HEK293 (cell line): ENCODE measurements around the gene EPG5.

Experiments
- CTCF ChIA-PET: fragments of 350-600 bp; formaldehyde crosslinking; extraction: SDS; loops from one replicate; lab custom pipeline; 2021; ENCODE audit warnings: antibody characterized with exemption; lab: Yijun Ruan, JAX
- POLR2A ChIA-PET: fragments of 300-600 bp; formaldehyde crosslinking; extraction: SDS; loops from one replicate; lab custom pipeline; 2020; ENCODE audit warnings: antibody characterized with exemption, inconsistent platforms; lab: Yijun Ruan, JAX
- H3K27ac ChIP-seq: fragments of 200-500 bp; sonication (Bioruptor generic); 2 replicates; pipeline ENCODE4 v1.5.1; 2014; ENCODE audit warnings: low read depth, low read length, control low read depth, inconsistent platforms; ENCODE audit errors: extremely low read depth
- H3K36me3 ChIP-seq, 2 experiments: fragments of 200-500 bp in 1 of 2; sonication (Bioruptor generic) in 1 of 2; 1 replicate in 1 of 2; 2 replicates in 1 of 2; pipeline ENCODE4 v1.5.1; 2014 to 2017; ENCODE audit warnings: inconsistent platforms in 2 of 2, low read length in 2 of 2; ENCODE audit not compliant: control insufficient read depth in 2 of 2, insufficient read depth in 1 of 2
- H3K4me1 ChIP-seq: fragments of 200-500 bp; sonication (Bioruptor generic); 2 replicates; pipeline ENCODE4 v1.5.1; 2014; ENCODE audit warnings: mild to moderate bottlenecking, low read length, inconsistent platforms; ENCODE audit not compliant: control insufficient read depth, insufficient read depth
- H3K4me3 ChIP-seq: 2 replicates; pipeline ENCODE4 v1.5.1; 2011; ENCODE audit warnings: low read depth, mild to moderate bottlenecking, control low read depth, low read length, moderate library complexity
- H3K9me3 ChIP-seq: fragments of 200-500 bp; sonication (Bioruptor generic); 2 replicates; pipeline ENCODE4 v1.5.1; 2014; ENCODE audit warnings: low read depth, low read length, inconsistent platforms; ENCODE audit not compliant: control insufficient read depth, insufficient read depth
- BCL11B ChIP-seq: fragments of 450-650 bp; formaldehyde crosslinking; IDR thresholded peaks from 2 replicates; pipeline ENCODE4 v1.5.1; 2016; ENCODE audit warnings: low read depth, missing biosample characterization, missing genetic modification characterization
- GLIS1 ChIP-seq: fragments of 450-650 bp; formaldehyde crosslinking; IDR thresholded peaks from 2 replicates; pipeline ENCODE4 v1.5.1; 2016; ENCODE audit warnings: missing biosample characterization, missing genetic modification characterization
- PRDM1 ChIP-seq: fragments of 450-650 bp; formaldehyde crosslinking; IDR thresholded peaks from 2 replicates; pipeline ENCODE4; 2016; ENCODE audit warnings: missing biosample characterization, missing genetic modification characterization
- PRDM6 ChIP-seq: fragments of 450-650 bp; formaldehyde crosslinking; IDR thresholded peaks from 2 replicates; pipeline ENCODE4 v1.5.1; 2017; ENCODE audit warnings: missing biosample characterization, missing genetic modification characterization
- SCRT1 ChIP-seq: fragments of 450-650 bp; formaldehyde crosslinking; IDR thresholded peaks from 2 replicates; pipeline ENCODE4 v1.5.1; 2016; ENCODE audit warnings: missing biosample characterization, missing genetic modification characterization, borderline replicate concordance
- SETDB1 ChIP-seq: IDR thresholded peaks from one replicate; pipeline ENCODE4 v1.6.1; 2017; ENCODE audit warnings: mild to moderate bottlenecking, low read length, moderate library complexity, mixed read lengths; ENCODE audit not compliant: insufficient read length
- ZBTB17 ChIP-seq: fragments of 450-650 bp; formaldehyde crosslinking; IDR thresholded peaks from 2 replicates; pipeline ENCODE4 v1.5.1; 2016; ENCODE audit warnings: missing biosample characterization, missing genetic modification characterization
- ZBTB48 ChIP-seq: fragments of 450-650 bp; formaldehyde crosslinking; IDR thresholded peaks from 2 replicates; pipeline ENCODE4 v1.5.1; 2016; ENCODE audit warnings: missing biosample characterization, missing genetic modification characterization
- ZBTB7A ChIP-seq: fragments of 450-650 bp; formaldehyde crosslinking; IDR thresholded peaks from 2 replicates; pipeline ENCODE4 v1.5.1; 2016; ENCODE audit warnings: low read depth, missing biosample characterization, missing genetic modification characterization
- ZFP37 ChIP-seq: fragments of 450-650 bp; formaldehyde crosslinking; IDR thresholded peaks from 2 replicates; pipeline ENCODE4 v1.5.1; 2016; ENCODE audit warnings: missing biosample characterization, missing genetic modification characterization
- ZNF138 ChIP-seq: fragments of 450-650 bp; formaldehyde crosslinking; IDR thresholded peaks from 2 replicates; pipeline ENCODE4 v1.5.1; 2016; ENCODE audit warnings: missing biosample characterization, missing genetic modification characterization, borderline replicate concordance
- ZNF175 ChIP-seq: fragments of 450-650 bp; formaldehyde crosslinking; IDR thresholded peaks from 2 replicates; pipeline ENCODE4 v1.5.1; 2016; ENCODE audit warnings: missing biosample characterization, missing genetic modification characterization
- ZNF214 ChIP-seq: fragments of 450-650 bp; formaldehyde crosslinking; IDR thresholded peaks from 2 replicates; pipeline ENCODE4 v1.5.1; 2017; ENCODE audit warnings: missing biosample characterization, mild to moderate bottlenecking, missing genetic modification characterization, borderline replicate concordance
- ZNF223 ChIP-seq: fragments of 450-650 bp; formaldehyde crosslinking; IDR thresholded peaks from 2 replicates; pipeline ENCODE4 v1.5.1; 2016; ENCODE audit warnings: missing biosample characterization, missing genetic modification characterization
- ZNF248 ChIP-seq: fragments of 450-650 bp; formaldehyde crosslinking; IDR thresholded peaks from 2 replicates; pipeline ENCODE4 v1.5.1; 2017; ENCODE audit warnings: missing biosample characterization, missing genetic modification characterization
- ZNF350 ChIP-seq: fragments of 450-650 bp; formaldehyde crosslinking; IDR thresholded peaks from 2 replicates; pipeline ENCODE4 v1.5.0; 2017; ENCODE audit warnings: missing biosample characterization, mild to moderate bottlenecking, missing genetic modification characterization
- ZNF362 ChIP-seq: fragments of 450-650 bp; formaldehyde crosslinking; IDR thresholded peaks from 2 replicates; pipeline ENCODE4 v1.5.1; 2016; ENCODE audit warnings: missing biosample characterization, missing genetic modification characterization
- ZNF404 ChIP-seq: fragments of 450-650 bp; formaldehyde crosslinking; IDR thresholded peaks from 2 replicates; pipeline ENCODE4 v1.5.1; 2017; ENCODE audit warnings: missing biosample characterization, missing genetic modification characterization
- ZNF639 ChIP-seq: fragments of 450-650 bp; formaldehyde crosslinking; IDR thresholded peaks from 2 replicates; pipeline ENCODE4 v1.5.1; 2016; ENCODE audit warnings: missing biosample characterization, missing genetic modification characterization
- ZNF664 ChIP-seq: fragments of 450-650 bp; formaldehyde crosslinking; IDR thresholded peaks from 2 replicates; pipeline ENCODE4 v1.5.1; 2016; ENCODE audit warnings: missing biosample characterization, missing genetic modification characterization
- ZNF747 ChIP-seq: fragments of 450-650 bp; formaldehyde crosslinking; IDR thresholded peaks from 2 replicates; pipeline ENCODE4 v1.5.1; 2016; ENCODE audit warnings: missing biosample characterization, missing genetic modification characterization
- ZNF837 ChIP-seq: fragments of 450-650 bp; formaldehyde crosslinking; IDR thresholded peaks from 2 replicates; pipeline ENCODE4 v1.5.1; 2016; ENCODE audit warnings: missing biosample characterization, missing genetic modification characterization
- ZSCAN18 ChIP-seq: fragments of 450-650 bp; formaldehyde crosslinking; IDR thresholded peaks from 2 replicates; pipeline ENCODE4 v1.5.1; 2016; ENCODE audit warnings: missing biosample characterization, missing genetic modification characterization
- ZSCAN23 ChIP-seq: fragments of 450-650 bp; formaldehyde crosslinking; IDR thresholded peaks from 2 replicates; pipeline ENCODE4 v1.5.1; 2016; ENCODE audit warnings: missing biosample characterization, missing genetic modification characterization

The EPG5 gene

DNA sequence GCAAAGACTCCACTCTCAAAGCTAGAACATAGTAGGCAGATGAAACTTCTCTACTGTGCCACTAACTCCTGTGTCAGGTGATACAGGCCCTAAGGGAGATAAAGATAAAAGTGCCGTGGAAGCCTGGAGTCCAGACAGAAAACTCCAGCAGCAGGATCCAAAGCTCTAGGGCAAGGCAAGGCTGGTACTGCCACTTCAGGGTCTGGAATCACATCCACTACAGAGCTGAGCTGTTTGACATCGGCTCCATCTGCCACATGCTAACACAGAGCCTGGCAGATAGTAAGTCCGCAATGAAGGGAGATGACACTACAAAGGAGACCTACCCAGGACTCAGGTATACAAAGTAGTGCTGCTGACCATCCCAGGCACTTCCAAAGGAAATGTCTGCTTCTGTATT lies 34.4 kb downstream of the EPG5 start:
- H3K9me3 ChIP-seq: no peaks in the 10 kb centered on the region
- ChIA-PET POLR2A (no interaction called here), CTCF (interaction anchor here (0.6 to 1.7 kb wide), 3 partner anchors 38 to 141 kb away, joined by 4 to 5 read pairs (median 4); no protein-coding TSS in a partner anchor)
- H3K4me1 ChIP-seq: no peaks in the 10 kb centered on the region
- TF ChIP-seq ZBTB7A (tag by site-specific recombination): no peak
- TF ChIP-seq GLIS1: no peak
- no peak for TF ChIP-seq PRDM1 (tag by site-specific recombination)
- no peak for TF ChIP-seq ZNF837 (tag by site-specific recombination)
- TF ChIP-seq ZNF639: no peak
- no peak for TF ChIP-seq PRDM6 (tag by site-specific recombination)
- no peak for TF ChIP-seq ZNF214
- no peak for TF ChIP-seq ZNF747 (tag by site-specific recombination)
- no peak for TF ChIP-seq BCL11B (tag by site-specific recombination)
- TF ChIP-seq SCRT1 (tag by site-specific recombination): no peak
- TF ChIP-seq SETDB1: no peak
- TF ChIP-seq ZNF138 (tag by site-specific recombination): no peak
- TF ChIP-seq ZBTB17 (tag by site-specific recombination): no peak
- no peak overlapping the region for H3K4me3 ChIP-seq
- H3K36me3 ChIP-seq: peaks cover 22 to 46% of the 10 kb centered on the region in 2 experiments
- H3K27ac ChIP-seq: no peak overlapping the region

GRCh38 chr18:45930963-45931362 lies 36.2 kb downstream of the EPG5 start:
- H3K9me3 ChIP-seq: no peaks in the 10 kb centered on the region
- CTCF ChIA-PET: interaction anchor here (1.3 to 1.4 kb wide), 2 partner anchors 51 to 266 kb away, joined by 4 to 7 read pairs; no protein-coding TSS in a partner anchor
- TF ChIP-seq ZSCAN23: no peak
- no peak for TF ChIP-seq ZNF248
- TF ChIP-seq ZBTB48 (tag by site-specific recombination): no peak
- no peak for TF ChIP-seq ZSCAN18 (tag by site-specific recombination)
- TF ChIP-seq ZNF664 (tag by site-specific recombination): no peak
- no peak for TF ChIP-seq ZNF223
- no peak for TF ChIP-seq ZNF362 (tag by site-specific recombination)
- TF ChIP-seq ZFP37 (tag by site-specific recombination): no peak
- no peak for TF ChIP-seq ZNF350 (tag by site-specific recombination)
- TF ChIP-seq ZNF404: no peak
- TF ChIP-seq ZNF175 (tag by site-specific recombination): no peak
- TF ChIP-seq, all 188 proteins: peak for 0
- POLR2A ChIA-PET: no interaction called here
- H3K4me1 ChIP-seq: no peaks in the 10 kb centered on the region
- H3K36me3 ChIP-seq: peaks cover 34 to 48% of the 10 kb centered on the region in 2 experiments
- H3K27ac ChIP-seq: no peak overlapping the region
- H3K4me3 ChIP-seq: no peak overlapping the region
